NB4 (cell line): Measurements from ENCODE around the gene KIAA1328.

ENCODE experiments used
- DNase-seq: peaks from one replicate; pipeline ENCODE4 v3.0.0; 2010; ENCODE audit warnings: low read depth
- H3K4me3 ChIP-seq: one replicate; pipeline ENCODE4 v1.5.1; 2011; ENCODE audit warnings: mild to moderate bottlenecking, low read depth, low read length, moderate library complexity
- CTCF ChIP-seq: IDR thresholded peaks from one replicate; pipeline ENCODE4 v1.5.1; 2012; ENCODE audit warnings: low read depth, low read length
- MAX ChIP-seq: IDR thresholded peaks from 2 replicates; pipeline ENCODE4 v1.6.1; 2011; ENCODE audit warnings: low read depth, low read length
- MYC ChIP-seq: IDR thresholded peaks from 2 replicates; pipeline ENCODE4 v1.6.1; 2011; ENCODE audit warnings: low read depth, low read length
- POLR2A ChIP-seq: IDR thresholded peaks from 2 replicates; pipeline ENCODE4 v1.6.1; 2011; ENCODE audit warnings: mild to moderate bottlenecking; ENCODE audit not compliant: insufficient read length; ENCODE audit errors: extremely low read depth

KIAA1328 gene

DNA sequence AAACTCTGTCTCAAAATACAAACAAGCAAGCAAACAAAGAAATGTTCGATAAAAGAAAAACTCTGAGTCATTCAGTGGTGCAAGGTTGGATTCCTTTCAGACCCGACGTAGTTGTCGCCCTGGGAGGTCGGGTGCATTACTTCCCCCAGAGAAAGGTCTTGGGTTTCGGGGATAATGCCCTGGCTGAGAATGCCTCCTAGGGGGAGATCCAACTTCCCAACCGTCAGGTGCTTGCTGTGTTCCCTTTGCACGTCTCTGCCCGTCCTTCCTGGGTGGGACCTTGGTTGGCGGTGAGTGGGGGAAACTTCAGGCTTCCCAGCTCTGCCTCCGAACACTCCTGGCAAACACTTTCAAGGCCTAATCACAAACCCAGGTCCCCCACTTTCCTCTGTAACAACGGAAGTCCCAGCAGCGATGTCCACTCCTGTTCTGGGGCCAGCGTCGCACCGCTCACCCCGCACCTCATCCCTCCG is 734 bp upstream of the KIAA1328 start:
- H3K4me3 ChIP-seq: peak overlapping the region; percentile 93
- DNase-seq: peak; percentile 56
- TF ChIP-seq MYC: no peak

- TF ChIP-seq MYC (no peak), MAX (no peak), CTCF (no peak), POLR2A (no peak)
- H3K4me3 ChIP-seq: peak overlapping the region; percentile 85
- no peak for DNase-seq
Observed at GRCh38 chr18:36829362-36830157, 633 bp downstream of the KIAA1328 start.

- peak overlapping the region; percentile 85 for H3K4me3 ChIP-seq
- TF ChIP-seq CTCF (no peak), MYC (no peak), POLR2A (no peak), MAX (no peak)
- DNase-seq: no peak
Observed at GRCh38 chr18:36830158-36830495, 1.2 kb downstream of the KIAA1328 start.

GRCh38 chr18:36831139-36831538 is 2.2 kb downstream of the KIAA1328 start:
- no peak for DNase-seq
- no peak for TF ChIP-seq MYC
- no peak overlapping the region for H3K4me3 ChIP-seq

DNA sequence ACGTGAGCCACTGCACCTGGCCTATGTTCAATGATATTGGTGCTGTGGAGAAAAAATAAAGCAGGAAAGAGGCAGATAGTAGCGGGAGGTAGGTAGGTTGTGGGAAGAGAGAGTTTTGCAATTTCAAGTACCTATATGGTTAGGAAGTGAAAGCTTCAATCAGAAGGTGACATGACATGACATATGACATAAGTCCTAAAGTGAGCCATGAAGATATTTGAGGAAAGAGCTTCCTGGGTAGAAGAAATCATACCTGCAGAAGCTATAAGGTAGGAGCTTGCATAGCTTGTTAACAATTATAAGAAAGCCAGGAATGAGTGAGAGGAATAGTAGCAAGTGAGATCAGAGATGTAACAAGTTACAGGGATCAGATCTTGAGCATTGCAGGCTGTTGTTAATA is 4.2 kb downstream of the KIAA1328 start:
- DNase-seq: no peak
- no peak for TF ChIP-seq MAX
- no peak for TF ChIP-seq MYC
- no peak for TF ChIP-seq CTCF
- TF ChIP-seq POLR2A: no peak
- H3K4me3 ChIP-seq: no peak overlapping the region

DNA sequence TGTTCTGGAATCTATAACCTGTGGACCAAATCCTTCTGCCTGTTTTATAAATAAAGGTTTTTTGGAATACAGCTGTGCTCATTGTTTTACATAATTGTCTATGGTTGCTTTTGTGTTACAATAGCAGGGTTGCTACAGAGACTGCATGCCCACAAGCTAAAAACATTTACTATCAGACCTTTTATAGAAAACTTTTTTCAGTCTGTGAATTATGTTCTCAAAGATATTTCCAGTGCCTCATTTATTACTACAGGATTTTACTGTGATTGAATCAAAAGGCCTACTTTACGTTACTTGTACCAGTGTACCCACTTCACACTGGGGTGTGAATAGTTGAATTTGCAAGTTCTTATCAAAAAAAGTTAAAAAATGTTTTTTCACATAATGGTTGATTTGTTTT is 7.0 kb downstream of the KIAA1328 start:
- TF ChIP-seq POLR2A (no peak), MYC (no peak), MAX (no peak), CTCF (no peak)
- DNase-seq: no peak
- H3K4me3 ChIP-seq: no peak overlapping the region

DNA sequence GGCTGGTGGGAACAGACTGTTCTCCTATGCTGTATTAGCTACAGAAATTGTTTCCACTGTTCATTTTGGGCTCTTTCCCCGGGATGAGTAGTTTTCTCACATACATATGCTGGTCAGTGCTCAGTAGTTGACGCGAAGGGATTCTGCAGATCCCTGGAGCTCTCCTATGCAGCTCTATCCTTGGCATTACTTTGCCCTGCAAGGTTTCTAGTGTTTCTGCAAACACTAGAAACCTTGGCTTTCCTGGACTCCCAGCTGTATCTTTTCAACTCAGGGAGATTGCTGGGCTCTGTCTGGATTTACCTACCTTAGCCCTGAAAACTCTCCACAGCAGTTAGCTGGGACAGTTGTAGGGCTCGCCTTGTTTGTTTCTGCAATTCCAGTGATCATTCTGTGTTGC is 10.9 kb downstream of the KIAA1328 start:
- no peak for DNase-seq
- no peak for TF ChIP-seq MAX
- no peak for TF ChIP-seq POLR2A
- no peak for TF ChIP-seq CTCF
- no peak for TF ChIP-seq MYC
- no peak overlapping the region for H3K4me3 ChIP-seq
